Measurements from ENCODE around the gene LY6G6C. TPM values are rescaled to one million over a fixed set of nuclear protein-coding genes. Genes with fewer than 3 reads are reported as not detected.

Gene LY6G6C
- total RNA-seq, 3 donors from 2014 or later = not detected

- intact Hi-C loops (cut with DNase I; ENCODE audit: low total_unique reads) = no loop called here
- TF ChIP-seq POLR2A (IDR thresholded peaks at IDR 0.05) (no peak), POLR2AphosphoS5 (IDR thresholded peaks at IDR 0.05) (no peak)
- TF ChIP-seq, protein P1, sequence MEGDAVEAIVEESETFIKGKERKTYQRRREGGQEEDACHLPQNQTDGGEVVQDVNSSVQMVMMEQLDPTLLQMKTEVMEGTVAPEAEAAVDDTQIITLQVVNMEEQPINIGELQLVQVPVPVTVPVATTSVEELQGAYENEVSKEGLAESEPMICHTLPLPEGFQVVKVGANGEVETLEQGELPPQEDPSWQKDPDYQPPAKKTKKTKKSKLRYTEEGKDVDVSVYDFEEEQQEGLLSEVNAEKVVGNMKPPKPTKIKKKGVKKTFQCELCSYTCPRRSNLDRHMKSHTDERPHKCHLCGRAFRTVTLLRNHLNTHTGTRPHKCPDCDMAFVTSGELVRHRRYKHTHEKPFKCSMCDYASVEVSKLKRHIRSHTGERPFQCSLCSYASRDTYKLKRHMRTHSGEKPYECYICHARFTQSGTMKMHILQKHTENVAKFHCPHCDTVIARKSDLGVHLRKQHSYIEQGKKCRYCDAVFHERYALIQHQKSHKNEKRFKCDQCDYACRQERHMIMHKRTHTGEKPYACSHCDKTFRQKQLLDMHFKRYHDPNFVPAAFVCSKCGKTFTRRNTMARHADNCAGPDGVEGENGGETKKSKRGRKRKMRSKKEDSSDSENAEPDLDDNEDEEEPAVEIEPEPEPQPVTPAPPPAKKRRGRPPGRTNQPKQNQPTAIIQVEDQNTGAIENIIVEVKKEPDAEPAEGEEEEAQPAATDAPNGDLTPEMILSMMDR (IDR thresholded peaks at IDR 0.05) = no peak
These were observed 21.3 kb upstream of the LY6G6C start for GRCh38 chr6:31742894-31743293.

GRCh38 chr6:31741815-31742214, 20.3 kb upstream of the LY6G6C start:
- H3K4me1 ChIP-seq = peaks cover 7 to 26% of the 10 kb centered on the region in 2 donors
- no peaks in the 10 kb centered on the region for H3K9me3 ChIP-seq
- no peaks in the 10 kb centered on the region for H3K36me3 ChIP-seq
- no peaks in the 10 kb centered on the region for H3K27me3 ChIP-seq
- no peak overlapping the region for H3K4me3 ChIP-seq
- DNase-seq (ENCODE audit: low spot score in 2 of 2) = no peak
- no peak overlapping the region for H3K27ac ChIP-seq
- intact Hi-C loops (cut with DNase I; ENCODE audit: low total_unique reads) = no loop called here
- TF ChIP-seq, protein P1 (IDR thresholded peaks at IDR 0.05) = no peak
- TF ChIP-seq POLR2AphosphoS5 (IDR thresholded peaks at IDR 0.05) = no peak
- TF ChIP-seq POLR2A (IDR thresholded peaks at IDR 0.05) = no peak

More at GRCh38 chr6:31742894-31743293, 21.3 kb upstream of the LY6G6C start:
- no peak for DNase-seq (ENCODE audit: low spot score in 2 of 2)
- no peak overlapping the region for H3K4me3 ChIP-seq
- no peaks in the 10 kb centered on the region for H3K36me3 ChIP-seq
- H3K27me3 ChIP-seq = no peaks in the 10 kb centered on the region
- H3K27ac ChIP-seq = no peak overlapping the region
- H3K4me1 ChIP-seq = peaks cover 5 to 16% of the 10 kb centered on the region in 2 donors
- no peaks in the 10 kb centered on the region for H3K9me3 ChIP-seq

- peak overlapping the region; percentile 85 to 96 for H3K27ac ChIP-seq
- H3K36me3 ChIP-seq = no peaks in the 10 kb centered on the region
- H3K27me3 ChIP-seq = no peaks in the 10 kb centered on the region
- intact Hi-C loops (cut with DNase I; ENCODE audit: low total_unique reads) = no loop called here
- H3K9me3 ChIP-seq = no peaks in the 10 kb centered on the region
- no peak for DNase-seq (ENCODE audit: low spot score in 2 of 2)
- H3K4me1 ChIP-seq = peaks cover 8 to 26% of the 10 kb centered on the region in 2 donors
- TF ChIP-seq POLR2A (IDR thresholded peaks at IDR 0.05) (no peak), POLR2AphosphoS5 (IDR thresholded peaks at IDR 0.05) (no peak)
- TF ChIP-seq, protein P1 (IDR thresholded peaks at IDR 0.05) = no peak
- peak overlapping the region; percentile 69 to 84 (median 80) for H3K4me3 ChIP-seq
These were observed 19.1 kb upstream of the LY6G6C start for GRCh38 chr6:31740397-31741223.

GRCh38 chr6:31739639-31740396, 18.3 kb upstream of the LY6G6C start, which contains the start of gene MSH5:
MSH5 (plus strand) TSS chr6:31740005; CDS start chr6:31740467, 462 bp downstream.
- TF ChIP-seq POLR2AphosphoS5 (IDR thresholded peaks at IDR 0.05) = peak; percentile 31 to 65 (median 55)
- TF ChIP-seq, protein P1 (IDR thresholded peaks at IDR 0.05) = no peak
- TF ChIP-seq POLR2A (IDR thresholded peaks at IDR 0.05) = peak; percentile 78
- no peaks in the 10 kb centered on the region for H3K9me3 ChIP-seq
- H3K4me3 ChIP-seq = peak within 1 kb of the TSS; percentile 69 to 84 (median 80)
- peaks cover 8 to 27% of the 10 kb centered on the region in 2 donors for H3K4me1 ChIP-seq
- no peaks in the 10 kb centered on the region for H3K36me3 ChIP-seq
- DNase-seq (ENCODE audit: low spot score in 2 of 2) = peak; percentile 99
- H3K27me3 ChIP-seq = no peaks in the 10 kb centered on the region
- intact Hi-C loops (cut with DNase I; ENCODE audit: low total_unique reads) = no loop called here
- H3K27ac ChIP-seq = peak within 1 kb of the TSS; percentile 95 to 96

All from breast epithelium (tissue), 4 donors.